Measurements from ENCODE around the gene RIC8B.
"Not testable (repeated sequence)": the region's sequence is repeated elsewhere in the genome, so short reads cannot be mapped to it uniquely, and the experiment has no call there.

Gene RIC8B

DNA sequence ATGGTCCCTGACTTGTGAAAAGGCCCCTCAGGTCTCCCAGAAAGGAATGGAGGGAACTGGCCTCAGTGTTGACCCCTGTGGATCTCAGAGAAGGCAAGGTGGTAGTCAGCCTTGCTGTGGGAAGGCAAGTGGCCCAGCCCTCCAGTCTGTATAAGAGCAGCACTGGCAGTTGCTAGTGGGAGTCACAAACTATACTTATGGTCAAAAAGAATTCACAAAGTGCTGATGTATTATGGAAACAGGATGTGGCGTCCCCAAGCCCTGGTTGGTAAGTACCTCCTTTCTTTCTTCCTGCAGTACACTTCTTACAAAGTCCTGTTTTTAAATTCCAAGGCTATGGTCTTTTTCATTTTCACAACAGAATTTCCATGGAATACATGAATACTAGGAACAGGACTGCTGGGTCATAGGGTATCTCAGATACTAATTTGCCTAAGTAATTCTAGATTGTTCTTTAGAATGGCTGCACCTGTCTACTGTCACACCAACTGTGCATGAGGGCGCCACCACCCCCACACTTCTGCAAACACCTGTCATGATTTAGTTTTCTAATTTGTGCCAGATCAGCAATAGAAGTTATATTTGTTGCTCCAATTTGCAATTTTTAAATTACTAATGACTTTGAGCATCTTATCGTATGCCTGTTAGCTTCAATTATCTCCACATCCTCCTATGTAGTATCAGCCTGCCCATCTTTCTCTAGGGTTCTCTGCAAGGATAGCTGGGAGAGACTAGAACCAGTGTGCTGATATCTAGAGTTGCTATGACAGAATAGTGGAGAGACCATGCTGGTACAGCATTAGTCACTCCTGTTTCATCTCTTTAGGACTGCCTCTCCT, 140.5 kb downstream of the RIC8B start:
- DNase-seq (ENCODE audit: low read depth): no peak
- no peak overlapping the region for H3K4me3 ChIP-seq (ENCODE audit: control insufficient read depth, low read depth, low read length)
- TF ChIP-seq, protein P1, sequence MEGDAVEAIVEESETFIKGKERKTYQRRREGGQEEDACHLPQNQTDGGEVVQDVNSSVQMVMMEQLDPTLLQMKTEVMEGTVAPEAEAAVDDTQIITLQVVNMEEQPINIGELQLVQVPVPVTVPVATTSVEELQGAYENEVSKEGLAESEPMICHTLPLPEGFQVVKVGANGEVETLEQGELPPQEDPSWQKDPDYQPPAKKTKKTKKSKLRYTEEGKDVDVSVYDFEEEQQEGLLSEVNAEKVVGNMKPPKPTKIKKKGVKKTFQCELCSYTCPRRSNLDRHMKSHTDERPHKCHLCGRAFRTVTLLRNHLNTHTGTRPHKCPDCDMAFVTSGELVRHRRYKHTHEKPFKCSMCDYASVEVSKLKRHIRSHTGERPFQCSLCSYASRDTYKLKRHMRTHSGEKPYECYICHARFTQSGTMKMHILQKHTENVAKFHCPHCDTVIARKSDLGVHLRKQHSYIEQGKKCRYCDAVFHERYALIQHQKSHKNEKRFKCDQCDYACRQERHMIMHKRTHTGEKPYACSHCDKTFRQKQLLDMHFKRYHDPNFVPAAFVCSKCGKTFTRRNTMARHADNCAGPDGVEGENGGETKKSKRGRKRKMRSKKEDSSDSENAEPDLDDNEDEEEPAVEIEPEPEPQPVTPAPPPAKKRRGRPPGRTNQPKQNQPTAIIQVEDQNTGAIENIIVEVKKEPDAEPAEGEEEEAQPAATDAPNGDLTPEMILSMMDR (conservative IDR thresholded peaks at IDR 0.05; ENCODE audit: control insufficient read depth, insufficient read depth, low read depth, low read length): no peak

- no peak for DNase-seq (ENCODE audit: low read depth)
- no peak overlapping the region for H3K4me3 ChIP-seq (ENCODE audit: control insufficient read depth, low read depth, low read length)
- TF ChIP-seq, protein P1 (conservative IDR thresholded peaks at IDR 0.05; ENCODE audit: control insufficient read depth, insufficient read depth, low read depth, low read length): no peak
These were observed 141.1 kb downstream of the RIC8B start for GRCh38 chr12:106915635-106916026.

GRCh38 chr12:106917503-106917902, 143.0 kb downstream of the RIC8B start:
- no peak for DNase-seq (ENCODE audit: low read depth)
- TF ChIP-seq, protein P1 (conservative IDR thresholded peaks at IDR 0.05; ENCODE audit: control insufficient read depth, insufficient read depth, low read depth, low read length): no peak
- no peak overlapping the region for H3K4me3 ChIP-seq (ENCODE audit: control insufficient read depth, low read depth, low read length)

DNA sequence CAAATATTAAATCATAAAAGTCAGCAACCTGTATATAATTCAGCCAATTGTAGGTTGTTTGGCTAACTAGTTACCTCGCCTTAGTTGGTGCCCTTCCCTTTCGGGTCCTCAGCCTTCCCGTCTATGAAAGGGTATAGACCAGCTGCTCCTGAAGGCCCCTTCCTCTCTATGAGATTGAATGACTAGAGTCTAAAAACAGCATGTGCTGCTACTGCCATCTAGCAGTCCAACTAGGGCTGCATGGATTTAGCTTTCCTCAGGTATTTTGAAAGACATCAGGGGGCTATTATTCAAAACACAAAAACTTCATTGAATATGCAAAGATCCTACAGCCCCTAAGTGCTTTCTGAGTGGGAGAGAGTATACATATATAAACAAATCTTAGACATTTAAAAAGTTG, 144.3 kb downstream of the RIC8B start:
- H3K4me3 ChIP-seq (ENCODE audit: control insufficient read depth, low read depth, low read length): no peak overlapping the region
- peak; percentile 9 for DNase-seq (ENCODE audit: low read depth)
- TF ChIP-seq, protein P1 (conservative IDR thresholded peaks at IDR 0.05; ENCODE audit: control insufficient read depth, insufficient read depth, low read depth, low read length): peak; percentile 57

GRCh38 chr12:106919910-106920544, 145.5 kb downstream of the RIC8B start:
- TF ChIP-seq, protein P1 (conservative IDR thresholded peaks at IDR 0.05; ENCODE audit: control insufficient read depth, insufficient read depth, low read depth, low read length): peak; percentile 68
- no peak overlapping the region for H3K4me3 ChIP-seq (ENCODE audit: control insufficient read depth, low read depth, low read length)
- peak; percentile 64 for DNase-seq (ENCODE audit: low read depth)

DNA sequence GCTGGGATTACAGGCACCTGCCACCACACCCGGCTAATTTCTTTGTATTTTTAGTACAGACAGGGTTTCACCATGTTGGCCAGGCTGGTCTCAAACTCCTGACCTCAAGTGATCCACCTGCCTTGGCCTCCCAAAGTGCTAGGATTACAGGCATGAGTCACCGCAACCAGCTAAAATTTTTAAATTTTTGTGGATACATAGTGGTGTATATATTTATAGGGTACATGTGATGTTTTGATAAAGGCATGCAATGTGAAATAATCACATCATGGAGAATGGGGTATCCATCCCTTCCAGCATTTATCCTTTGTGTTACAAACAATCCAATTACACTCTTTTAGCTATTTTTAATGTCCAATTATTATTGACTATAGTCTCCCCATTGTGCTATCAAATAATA, 147.5 kb downstream of the RIC8B start:
- DNase-seq (ENCODE audit: low read depth); H3K4me3 ChIP-seq (ENCODE audit: control insufficient read depth, low read depth, low read length): not testable (repeated sequence)

DNA sequence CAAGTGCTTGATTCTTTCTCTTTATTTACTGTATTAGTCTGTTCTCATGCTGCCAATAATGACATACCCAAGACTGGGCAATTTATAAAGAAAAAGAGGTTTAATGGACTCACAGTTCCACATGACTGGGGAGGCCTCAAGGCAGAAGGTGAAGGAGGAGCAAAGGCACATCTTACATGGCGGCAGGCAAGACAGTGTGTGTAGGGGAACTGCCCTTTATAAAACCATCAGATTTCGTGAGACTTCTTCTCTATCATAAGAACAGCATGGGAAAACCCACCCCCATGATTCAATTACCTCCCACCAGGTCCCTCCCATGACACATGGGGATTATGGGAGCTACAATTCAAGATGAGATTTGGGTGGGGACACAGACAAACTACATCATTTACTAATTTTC, 149.1 kb downstream of the RIC8B start:
- not testable (repeated sequence) for DNase-seq (ENCODE audit: low read depth); H3K4me3 ChIP-seq (ENCODE audit: control insufficient read depth, low read depth, low read length)
